Body of pancreas (tissue), 4 donors: Measurements from ENCODE around the gene TRIM61. TPM values are rescaled to one million over a fixed set of nuclear protein-coding genes. Genes with fewer than 3 reads are reported as not detected.
"Not testable (repeated sequence)": the region's sequence is repeated elsewhere in the genome, so short reads cannot be mapped to it uniquely, and the experiment has no call there.

Source experiments
- ATAC-seq: fragments of 150-250 bp; one replicate; pipeline ENCODE4 v1.9.1; 2016
- DNase-seq, 4 donors: peaks; one replicate each; pipeline ENCODE4 v3.0.0-alpha.2; 2019
- H3K27ac ChIP-seq, 4 donors: fragments of 200-600 bp; sonication (generic); 1 replicate in 3 of 4; 2 replicates in 1 of 4; pipeline versions ENCODE4 v1.5.1 to v1.6.1; 2016 to 2019; ENCODE audit warnings: mild to moderate bottlenecking in 1 of 4, mixed read lengths in 1 of 4, moderate library complexity in 1 of 4
- H3K27me3 ChIP-seq, 2 donors: fragments of 200-600 bp; sonication (generic); one replicate each; pipeline ENCODE4 v1.6.0; 2016; ENCODE audit warnings: mild to moderate bottlenecking in 1 of 2
- H3K36me3 ChIP-seq, 2 donors: fragments of 200-600 bp; sonication (generic); replicated peaks in 1 of 2; 2 replicates each; pipeline ENCODE4 v1.5.1; 2016; ENCODE audit warnings: low read depth in 2 of 2; ENCODE audit not compliant: insufficient read depth in 1 of 2
- H3K4me1 ChIP-seq: fragments of 200-600 bp; sonication (generic); one replicate; pipeline ENCODE4 v1.6.0; 2016
- H3K4me3 ChIP-seq, 2 donors: fragments of 200-600 bp; sonication (generic); 1 replicate in 1 of 2; 2 replicates in 1 of 2; pipeline ENCODE4 v1.5.1; 2016 to 2019
- H3K9me3 ChIP-seq, 3 donors: fragments of 200-600 bp; sonication (generic); 1 replicate in 2 of 3; 2 replicates in 1 of 3; pipeline ENCODE4 v1.5.1; 2016
- CTCF ChIP-seq, 7 experiments: fragments of 450-650 bp in 4 of 7; fragments of 200-600 bp in 3 of 7; sonication (generic) in 3 of 7; IDR thresholded peaks; one replicate each; pipeline ENCODE4 v1.5.1; 2016 to 2019; ENCODE audit warnings: antibody characterized with exemption in 7 of 7
- POLR2A ChIP-seq, 3 donors: fragments of 450-650 bp; IDR thresholded peaks; one replicate each; pipeline ENCODE4 v1.6.1; 2016; ENCODE audit warnings: antibody characterized with exemption in 3 of 3, mild to moderate bottlenecking in 2 of 3
- WGBS, 2 donors: methylation state at CpG; one replicate each; pipeline ENCODE4 v1.1.5; 2017; 5-methylcytosine and 5-hydroxymethylcytosine counted together
- intact Hi-C: fragments of 100-400 bp; cut with DNase I; formaldehyde crosslinking; loops from one replicate; pipeline ENCODE4 v1.15.1; 2023
- total RNA-seq, 2 donors: library from RNA; depleted of rRNA; stranded (reverse); fragments of >200 nt; gene quantifications; one replicate each; pipeline ENCODE4 v1.1.0, GENCODE V29; 2016

Gene TRIM61
- not detected for total RNA-seq

- 12 to 21% methylated on average over 9 to 27 of the region's 27 CpGs for WGBS, 2 donors
- H3K36me3 ChIP-seq: no peaks in the 10 kb centered on the region
- DNase-seq (peak in 3 of 4 donors; percentile 9 to 40 (median 27)), ATAC-seq (no peak)
- H3K27me3 ChIP-seq: no peaks in the 10 kb centered on the region
- no peaks in the 10 kb centered on the region for H3K9me3 ChIP-seq
- H3K27ac ChIP-seq: no peak within 1 kb of the TSS
- intact Hi-C loops: no loop called here
- no peaks in the 10 kb centered on the region for H3K4me1 ChIP-seq
- TF ChIP-seq POLR2A (IDR thresholded peaks at IDR 0.05) (peak in 1 of 3 donors; percentile 12), CTCF (IDR thresholded peaks at IDR 0.05) (no peak)
- H3K4me3 ChIP-seq: no peak within 1 kb of the TSS
Measured at GRCh38 chr4:164977243-164978164, at the start of gene TRIM61. TRIM61 (minus strand) TSS chr4:164977657; CDS start chr4:164970002, 7,655 bp downstream.

GRCh38 chr4:165025782-165026181 lies 48.3 kb upstream of the TRIM61 start:
- H3K4me1 ChIP-seq, DNase-seq, ATAC-seq, H3K4me3 ChIP-seq, H3K36me3 ChIP-seq, intact Hi-C loops, H3K27me3 ChIP-seq, H3K27ac ChIP-seq, H3K9me3 ChIP-seq: not testable (repeated sequence)
- 83 to 85% methylated on average over 8 of the region's 8 CpGs for WGBS, 2 donors

- H3K36me3 ChIP-seq, H3K27ac ChIP-seq, H3K27me3 ChIP-seq, DNase-seq, H3K4me3 ChIP-seq, intact Hi-C loops, H3K9me3 ChIP-seq, ATAC-seq, H3K4me1 ChIP-seq: not testable (repeated sequence)
- WGBS, 2 donors: 91% methylated on average over 15 of the region's 30 CpGs; no CpG with 5 or more reads in 1 of the 2 donors
Measured at GRCh38 chr4:165019995-165020394, 42.5 kb upstream of the TRIM61 start.

GRCh38 chr4:165016971-165017370 lies 39.5 kb upstream of the TRIM61 start:
- ATAC-seq (no peak), DNase-seq (no peak)
- H3K4me3 ChIP-seq: no peak overlapping the region
- 34 to 36% methylated on average over 4 to 5 of the region's 5 CpGs for WGBS, 2 donors
- TF ChIP-seq CTCF (IDR thresholded peaks at IDR 0.05): no peak
- TF ChIP-seq POLR2A (IDR thresholded peaks at IDR 0.05): no peak
- H3K27ac ChIP-seq: no peak overlapping the region
- intact Hi-C loops: no loop called here
- no peaks in the 10 kb centered on the region for H3K27me3 ChIP-seq
- no peaks in the 10 kb centered on the region for H3K4me1 ChIP-seq
- H3K36me3 ChIP-seq: no peaks in the 10 kb centered on the region
- no peaks in the 10 kb centered on the region for H3K9me3 ChIP-seq

GRCh38 chr4:165013691-165014090 lies 36.2 kb upstream of the TRIM61 start:
- intact Hi-C loops: no loop called here

More at GRCh38 chr4:165013691-165014090, 36.2 kb upstream of the TRIM61 start:
- DNase-seq (no peak), ATAC-seq (no peak)
- H3K27me3 ChIP-seq: no peaks in the 10 kb centered on the region
- no peak overlapping the region for H3K27ac ChIP-seq
- no peaks in the 10 kb centered on the region for H3K9me3 ChIP-seq
- no peaks in the 10 kb centered on the region for H3K36me3 ChIP-seq
- no peaks in the 10 kb centered on the region for H3K4me1 ChIP-seq
- H3K4me3 ChIP-seq: no peak overlapping the region
- TF ChIP-seq CTCF (IDR thresholded peaks at IDR 0.05) (no peak), POLR2A (IDR thresholded peaks at IDR 0.05) (no peak)
